ENCODE measurements around the gene C1QL3. TPM values are rescaled to one million over a fixed set of nuclear protein-coding genes. Genes with fewer than 3 reads are reported as not detected.

The C1QL3 gene
- total and polyA plus RNA-seq, 4 donors = 1.9 to 11.8 (median 6.3) TPM

DNA sequence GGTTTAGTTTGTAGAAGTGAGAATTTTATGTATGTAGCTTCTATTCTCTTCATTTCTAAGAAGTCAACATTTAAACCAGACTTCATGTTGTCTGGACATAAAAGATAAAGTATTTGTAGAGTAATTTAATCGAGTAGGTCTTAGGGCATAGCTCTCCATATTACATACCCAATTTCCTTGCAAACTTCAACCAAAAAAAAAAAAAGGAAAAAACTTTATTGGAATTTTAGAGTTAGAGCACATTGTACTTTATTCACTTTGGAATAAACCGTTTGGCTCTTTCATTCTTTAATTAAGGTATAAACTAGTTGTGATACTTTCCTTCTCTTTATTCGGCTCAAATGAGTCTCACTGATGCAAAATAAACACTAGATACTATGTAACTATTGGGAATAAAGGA, 48.9 kb downstream of the C1QL3 start:
- Histone ChIP-seq H3K36me3 (ENCODE audit: control insufficient read depth, insufficient read depth, low read length) (no peaks in the 10 kb centered on the region), H3K4me1 (ENCODE audit: control insufficient read depth, insufficient read depth, low read length) (no peaks in the 10 kb centered on the region), H3K27ac (ENCODE audit: low read depth, low read length) (no peak overlapping the region), H3K9me3 (ENCODE audit: control insufficient read depth, insufficient read depth, low read length) (no peaks in the 10 kb centered on the region), H3K27me3 (ENCODE audit: control insufficient read depth, insufficient read depth, low read length) (no peaks in the 10 kb centered on the region), H3K4me3 (ENCODE audit: low read depth, low read length) (no peak overlapping the region)
- no peak for DNase-seq (ENCODE audit: low read depth in 4 of 6, low spot score in 6 of 6)
- WGBS (ENCODE audit: insufficient coverage) = no CpG with 5 or more reads among the region's 3 CpGs

DNA sequence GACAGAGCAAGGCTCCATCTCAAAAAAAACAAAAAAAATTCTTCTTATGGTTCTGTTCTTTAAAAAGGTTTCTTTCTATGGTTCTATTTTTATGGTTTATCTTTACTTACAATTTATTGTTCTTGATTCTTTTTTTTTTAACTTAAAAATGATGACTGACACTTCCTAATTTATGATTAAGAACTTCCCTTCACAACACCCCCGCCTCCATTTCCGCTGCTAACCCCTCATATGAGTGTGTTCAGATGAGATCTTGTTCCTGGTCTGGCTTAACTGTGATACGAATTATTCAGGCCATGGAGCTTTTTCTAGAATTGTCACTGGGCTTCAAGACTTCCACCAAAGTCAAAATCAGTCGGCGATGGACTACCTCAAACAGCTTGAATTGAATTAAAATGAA, 50.9 kb downstream of the C1QL3 start:
- no peaks in the 10 kb centered on the region for H3K27me3 ChIP-seq (ENCODE audit: control insufficient read depth, insufficient read depth, low read length)
- 100% methylated on average over 2 of the region's 5 CpGs for WGBS (ENCODE audit: insufficient coverage)
- no peaks in the 10 kb centered on the region for H3K9me3 ChIP-seq (ENCODE audit: control insufficient read depth, insufficient read depth, low read length)
- DNase-seq (ENCODE audit: low read depth in 4 of 6, low spot score in 6 of 6) = no peak
- H3K4me1 ChIP-seq (ENCODE audit: control insufficient read depth, insufficient read depth, low read length) = no peaks in the 10 kb centered on the region
- no peaks in the 10 kb centered on the region for H3K36me3 ChIP-seq (ENCODE audit: control insufficient read depth, insufficient read depth, low read length)
- H3K27ac ChIP-seq (ENCODE audit: low read depth, low read length) = no peak overlapping the region
- H3K4me3 ChIP-seq (ENCODE audit: low read depth, low read length) = no peak overlapping the region

DNA sequence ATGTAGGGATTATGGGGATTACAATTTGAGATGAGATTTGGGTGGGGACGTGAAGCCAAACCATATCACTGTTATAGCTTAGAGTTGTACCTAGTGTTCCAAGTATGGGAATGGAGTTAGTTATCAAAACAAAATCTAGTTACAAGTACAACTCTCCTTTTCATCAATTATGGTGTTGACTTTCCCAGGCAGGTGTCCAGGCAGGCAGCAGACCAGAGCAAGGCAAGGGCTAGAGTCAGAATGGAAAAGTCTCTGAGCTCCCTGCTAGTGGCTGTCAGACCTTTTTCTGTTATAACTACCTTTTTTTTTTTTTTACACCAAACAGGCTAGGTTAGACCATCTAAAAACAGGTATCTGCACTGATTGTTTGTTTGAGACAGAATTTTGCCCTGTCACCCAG, 55.7 kb downstream of the C1QL3 start:
- Histone ChIP-seq H3K9me3 (ENCODE audit: control insufficient read depth, insufficient read depth, low read length) (no peaks in the 10 kb centered on the region), H3K27ac (ENCODE audit: low read depth, low read length) (no peak overlapping the region), H3K4me3 (ENCODE audit: low read depth, low read length) (no peak overlapping the region), H3K4me1 (ENCODE audit: control insufficient read depth, insufficient read depth, low read length) (no peaks in the 10 kb centered on the region), H3K36me3 (ENCODE audit: control insufficient read depth, insufficient read depth, low read length) (no peaks in the 10 kb centered on the region), H3K27me3 (ENCODE audit: control insufficient read depth, insufficient read depth, low read length) (no peaks in the 10 kb centered on the region)
- WGBS (ENCODE audit: insufficient coverage) = no CpG with 5 or more reads among the region's 1 CpG
- DNase-seq (ENCODE audit: low read depth in 4 of 6, low spot score in 6 of 6) = no peak

Small RNA genes lying within 50 kb of the gene (small RNA-seq; reads per million reads assigned to genes)
- 0.45 reads per million, percentile 51 among the genes with 10 or more reads in this experiment for gene RNU2-18P (ENCODE audit: low replicate concordance)

Other genes with a start within 250 kb of the C1QL3 start
- gene PTER, start 84.9 kb downstream of the C1QL3 start, total RNA-seq = 1 to 10 TPM; 4.4 to 6.3 TPM
- 1 to 10 TPM; 8.6 to 9.9 TPM for gene PTER, start 84.9 kb downstream of the C1QL3 start, polyA plus RNA-seq (ENCODE audit: insufficient read length in 2 of 2)

All from spinal cord (tissue), 10 donors.